T-helper 22 cell (primary cell): ENCODE measurements around the gene TWNK.

Experiments
- DNase-seq: peaks from one replicate; pipeline ENCODE4 v3.0.0-alpha.2; 2020; ENCODE audit warnings: low read depth

The TWNK gene

DNA sequence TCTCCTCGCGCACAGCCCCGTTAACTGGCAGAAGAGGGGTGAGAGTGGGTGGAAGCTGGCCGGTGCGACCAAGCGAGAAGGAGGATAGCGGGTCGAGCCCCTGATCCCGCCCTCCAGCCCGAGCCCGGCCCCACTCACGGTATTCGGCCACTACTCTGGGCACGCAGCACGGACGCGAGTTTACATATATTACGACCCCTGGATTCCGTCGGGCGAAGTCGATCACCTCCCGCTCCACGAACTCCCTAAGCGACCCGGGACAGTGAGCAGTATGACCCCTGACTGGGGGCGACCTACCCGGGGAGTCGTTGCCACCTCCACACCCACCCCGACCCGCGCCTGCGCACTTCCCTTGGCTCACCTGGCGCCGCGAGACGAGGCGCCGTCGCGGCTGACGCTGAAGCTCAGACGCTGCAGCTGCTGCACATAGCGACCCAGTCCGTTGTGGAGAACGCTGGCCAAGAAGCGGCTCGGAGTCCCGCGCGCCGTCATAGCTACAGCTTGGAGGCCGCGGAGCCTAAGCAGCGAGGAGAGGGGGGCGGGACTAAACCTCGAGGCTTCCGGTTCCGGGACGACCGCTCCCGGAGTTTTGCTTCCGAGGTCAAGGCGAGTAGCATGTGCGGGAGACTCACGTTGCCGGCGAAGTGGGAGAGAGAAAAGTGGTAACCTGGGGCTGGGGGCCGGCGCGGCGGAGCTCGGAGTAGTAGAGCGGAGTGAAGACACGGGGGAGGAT is at the start of gene TWNK, which contains the start of gene MRPL43:
Gene TWNK, plus strand, starts transcription at position 592 of the 733 bp plus-strand sequence. CDS start 668 bp downstream, outside the sequence.
Gene MRPL43, minus strand, starts transcription at position 546 of the 733 bp plus-strand sequence. Its CDS starts 54 bp downstream, at position 492.
- peak; percentile 70 for DNase-seq

DNA sequence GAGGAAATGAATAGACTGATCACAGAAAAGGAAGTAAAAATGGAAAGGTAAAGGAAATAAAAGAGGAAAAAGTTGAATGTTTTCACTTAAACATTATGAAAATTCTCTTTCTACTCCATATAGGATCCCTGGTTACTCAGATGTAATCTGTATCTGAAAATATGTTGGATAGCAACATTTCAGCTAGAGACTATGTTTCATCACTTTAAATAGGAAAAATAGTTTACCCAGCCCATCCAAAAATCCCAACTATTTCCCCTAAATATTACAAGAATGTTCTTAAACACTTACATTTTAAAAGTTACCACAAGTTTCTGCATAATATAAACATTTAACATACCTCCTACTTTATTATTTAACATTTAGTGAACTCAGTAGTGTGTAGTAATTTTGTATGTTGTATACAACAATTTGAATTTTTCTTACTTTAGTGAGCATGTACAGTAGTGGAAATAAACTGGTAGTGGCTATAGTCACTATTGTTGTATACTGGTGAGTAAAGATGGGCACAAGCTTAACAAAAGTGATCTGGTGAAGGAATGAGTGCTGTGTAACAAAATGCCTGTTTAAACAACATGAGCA is 47.5 kb upstream of the TWNK start:
- no peak for DNase-seq

DNA sequence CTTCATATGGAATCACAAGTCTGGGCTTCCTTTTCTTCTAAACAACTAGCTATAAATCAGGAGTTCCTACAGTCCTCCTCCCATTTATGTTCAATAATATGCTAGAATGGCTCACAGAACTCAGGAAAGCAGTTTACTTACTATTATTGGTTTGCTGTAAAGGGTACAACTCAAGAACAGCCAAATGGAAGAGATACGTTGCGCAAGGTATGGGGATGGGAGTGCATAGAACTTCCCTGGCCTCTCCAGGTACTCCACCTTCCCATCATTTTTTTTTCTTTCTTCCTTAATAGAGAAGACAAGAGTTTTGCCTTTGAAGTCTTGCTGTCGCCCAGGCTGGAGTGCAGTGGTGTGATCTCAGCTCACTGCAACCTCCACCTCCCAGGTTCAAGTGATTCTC is 45.1 kb upstream of the TWNK start:
- DNase-seq: no peak

DNA sequence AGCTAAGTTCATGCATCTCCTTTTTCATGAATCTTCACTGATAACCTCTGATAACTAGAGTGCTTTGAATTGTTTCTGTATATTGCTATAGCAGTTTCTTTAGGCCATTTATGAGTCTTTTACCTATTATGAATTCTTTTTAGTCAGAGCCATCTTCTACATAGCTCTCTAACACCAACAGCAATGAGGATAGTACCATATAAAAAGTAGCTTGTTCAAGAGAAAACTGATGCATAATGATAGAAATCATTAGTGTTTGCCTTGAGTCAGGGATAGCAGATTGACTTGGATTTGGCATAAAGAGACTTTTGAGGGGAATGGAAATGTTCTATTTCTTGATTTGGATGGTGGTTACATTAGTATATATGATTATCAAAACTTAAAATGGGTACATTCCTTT is 43.8 kb upstream of the TWNK start:
- DNase-seq: no peak

- no peak for DNase-seq
These were observed 41.6 kb upstream of the TWNK start for GRCh38 chr10:100945754-100946153.

GRCh38 chr10:100948916-100949315 is 38.4 kb upstream of the TWNK start:
- no peak for DNase-seq

- DNase-seq: no peak
These were observed 27.1 kb upstream of the TWNK start for GRCh38 chr10:100960251-100960650.

DNA sequence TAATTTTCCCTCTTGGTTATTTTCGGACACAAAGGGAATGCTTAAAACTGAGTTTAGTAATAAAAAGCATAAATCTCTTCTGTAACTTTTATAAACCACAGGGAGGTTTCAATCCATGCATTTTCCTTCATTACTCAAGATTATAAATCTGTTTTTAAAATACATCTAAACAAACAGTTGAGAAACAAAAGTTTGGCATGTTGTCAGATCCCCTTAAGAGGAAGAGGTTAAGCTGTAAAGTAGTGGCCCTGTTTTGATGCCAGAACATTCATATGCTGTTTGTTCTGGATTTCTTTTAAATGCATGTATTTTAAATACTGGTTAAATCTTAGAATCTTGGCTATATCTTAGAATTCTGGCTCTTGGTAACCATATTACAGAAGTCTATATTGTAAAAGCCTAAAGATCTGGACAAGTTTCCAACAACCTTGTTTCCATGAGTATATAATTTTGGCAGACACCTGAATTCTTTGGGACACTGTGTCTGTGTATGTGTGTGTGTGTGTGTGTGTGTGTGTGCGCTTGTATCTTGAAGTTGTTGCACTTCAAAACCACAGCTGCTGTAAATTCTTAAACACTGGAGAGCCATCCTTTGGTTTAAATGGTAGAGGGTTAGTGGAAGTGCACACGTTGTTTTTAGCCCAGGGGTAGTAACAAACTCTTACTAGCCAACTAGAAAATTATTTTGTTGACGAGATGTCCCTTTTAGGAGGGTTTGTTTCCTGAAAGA is 24.8 kb upstream of the TWNK start:
- no peak for DNase-seq

DNA sequence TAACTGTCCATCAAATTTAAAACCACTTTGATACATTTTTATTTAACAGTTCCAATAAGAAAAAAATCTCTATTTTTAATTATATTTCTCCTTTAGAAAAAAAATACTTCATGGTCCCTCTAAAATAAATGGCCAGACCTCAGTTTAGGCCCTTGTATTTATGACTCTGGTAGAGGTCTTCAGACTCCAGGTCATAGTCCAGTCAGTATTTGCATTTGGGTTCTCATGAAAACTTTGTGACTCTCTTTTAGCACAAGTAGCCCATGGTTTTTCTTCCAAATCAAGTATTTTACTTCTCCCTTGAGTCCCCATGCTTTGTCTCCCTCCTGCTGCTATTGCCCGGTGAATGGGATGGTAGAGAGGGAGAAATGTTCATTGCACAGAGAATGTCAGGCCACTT is 23.5 kb upstream of the TWNK start:
- DNase-seq: no peak

- DNase-seq: no peak
These were observed 21.5 kb upstream of the TWNK start for GRCh38 chr10:100965820-100966219.

DNA sequence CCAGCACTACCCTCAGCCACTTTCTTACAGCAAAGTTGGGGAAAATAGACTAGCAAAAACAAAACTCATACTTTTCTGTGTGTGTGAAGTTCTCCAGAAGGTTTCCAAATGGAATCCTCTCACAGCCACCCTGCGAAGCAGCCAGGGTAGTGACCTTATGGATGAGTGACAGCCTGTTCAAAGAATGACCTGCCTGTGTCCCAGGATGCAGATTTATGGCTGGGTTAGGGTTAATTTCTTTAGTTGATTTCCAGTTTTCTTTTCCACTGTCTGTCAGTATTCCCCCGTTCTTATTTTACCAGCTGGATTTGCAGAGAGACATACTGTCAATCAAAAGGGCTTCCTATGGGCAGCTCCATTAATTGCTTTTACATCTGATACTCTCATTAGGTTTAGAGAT is 20.5 kb upstream of the TWNK start:
- no peak for DNase-seq

GRCh38 chr10:100967332-100967731 is 20.0 kb upstream of the TWNK start:
- no peak for DNase-seq

DNA sequence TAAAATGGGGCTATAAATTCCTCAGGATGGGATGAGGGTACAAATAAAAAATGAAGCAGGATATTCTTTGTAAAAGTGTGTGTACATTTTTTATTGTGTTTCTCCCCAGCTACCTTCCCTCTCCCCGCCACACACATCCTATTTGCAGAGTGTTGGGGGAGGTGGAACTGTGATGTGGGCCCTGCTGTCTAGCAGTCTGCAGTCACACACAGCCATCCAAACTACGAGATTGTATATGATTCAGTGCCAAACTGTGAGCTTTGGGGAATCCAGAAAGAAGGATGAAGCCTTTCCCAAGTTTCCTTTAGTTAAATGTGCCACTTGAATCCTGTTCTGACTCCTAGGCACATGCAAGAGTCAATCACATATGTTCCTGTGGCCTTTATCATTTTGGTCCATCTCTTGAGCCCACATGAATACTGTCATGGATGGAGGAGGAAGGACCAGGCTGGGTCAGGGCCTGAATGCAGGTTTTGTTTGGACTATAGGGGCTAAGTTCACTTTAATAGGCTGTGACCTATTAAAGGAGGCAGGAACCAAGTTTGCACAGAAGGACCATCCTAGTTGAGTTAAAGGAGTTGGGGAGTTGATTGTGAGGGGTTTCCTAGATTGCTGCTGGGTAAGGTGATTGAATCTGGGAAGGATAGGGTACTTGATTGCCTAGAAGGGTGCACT is 19.1 kb upstream of the TWNK start:
- no peak for DNase-seq

DNA sequence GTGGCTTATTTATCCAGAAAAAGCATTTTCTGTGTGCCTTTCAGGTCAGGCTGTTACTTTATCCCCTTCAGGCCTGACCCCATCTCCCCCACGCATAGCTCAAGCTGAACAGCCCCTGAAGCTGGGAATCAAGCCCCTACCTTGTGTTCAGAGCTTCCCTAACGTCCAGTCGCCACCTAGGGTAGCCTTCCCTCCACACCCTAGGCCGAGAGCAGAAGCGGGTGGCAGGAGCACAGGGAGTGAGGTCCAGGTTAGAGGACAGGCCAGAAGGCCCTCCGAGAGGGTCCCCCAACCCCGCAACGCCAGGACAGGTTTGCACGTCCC is 18.5 kb upstream of the TWNK start:
- no peak for DNase-seq

GRCh38 chr10:100969187-100970075 is 17.9 kb upstream of the TWNK start, which contains the start of gene SEMA4G:
Gene SEMA4G (plus strand): TSS chr10:100969504. CDS start chr10:100972913, 3,409 bp downstream.
- no peak for DNase-seq

- peak; percentile 12 for DNase-seq
These were observed 17.0 kb upstream of the TWNK start for GRCh38 chr10:100970076-100970913.

- no peak for DNase-seq
These were observed 16.2 kb upstream of the TWNK start for GRCh38 chr10:100970914-100971811.

GRCh38 chr10:100972115-100972903 is 15.0 kb upstream of the TWNK start:
- no peak for DNase-seq
